Adrenal gland (tissue), 5 donors: ENCODE results near the gene TMEM273.

Experiments used
- CTCF ChIP-seq, 6 experiments: fragments of 450-650 bp in 4 of 6; fragments of 200-600 bp in 2 of 6; sonication (generic) in 1 of 6; IDR thresholded peaks; 1 replicate in 5 of 6; 2 replicates in 1 of 6; pipeline versions ENCODE4 v1.5.1 to v1.8.0; 2016 to 2021; ENCODE audit warnings: antibody characterized with exemption in 6 of 6, mild to moderate bottlenecking in 2 of 6, moderate library complexity in 1 of 6
- POLR2A ChIP-seq, 2 donors: fragments of 450-650 bp; IDR thresholded peaks; one replicate each; pipeline ENCODE4 v1.6.1; 2017; ENCODE audit warnings: antibody characterized with exemption in 2 of 2, mild to moderate bottlenecking in 2 of 2, moderate library complexity in 1 of 2
- donor health status: DM: no; HTN: no; CAD: no.

GRCh38 chr10:49152037-49152436 is 36.2 kb downstream of the TMEM273 start:
- TF ChIP-seq POLR2A (IDR thresholded peaks at IDR 0.05) (no peak), CTCF (IDR thresholded peaks at IDR 0.05) (no peak)
